ENCODE data around the gene ALAS2.

The ALAS2 gene

GRCh38 chrX:55026143-55026542, 4.6 kb downstream of the ALAS2 start:
- TF ChIP-seq CTCF (IDR thresholded peaks at IDR 0.05; ENCODE audit: insufficient read depth, low read depth, low read length, missing control alignments): no peak
- H3K4me3 ChIP-seq (ENCODE audit: low read length): no peak overlapping the region
- peak; percentile 25 for DNase-seq (ENCODE audit: low read depth)

- TF ChIP-seq CTCF (IDR thresholded peaks at IDR 0.05; ENCODE audit: insufficient read depth, low read depth, low read length, missing control alignments): no peak
- H3K4me3 ChIP-seq (ENCODE audit: low read length): no peak overlapping the region
- DNase-seq (ENCODE audit: low read depth): no peak
These were observed 15.9 kb downstream of the ALAS2 start for GRCh38 chrX:55014897-55015299.

- DNase-seq (ENCODE audit: low read depth): no peak
- no peak overlapping the region for H3K4me3 ChIP-seq (ENCODE audit: low read length)
- TF ChIP-seq CTCF (IDR thresholded peaks at IDR 0.05; ENCODE audit: insufficient read depth, low read depth, low read length, missing control alignments): peak; percentile 23
These were observed 19.5 kb downstream of the ALAS2 start for GRCh38 chrX:55011294-55011693.

- TF ChIP-seq CTCF (IDR thresholded peaks at IDR 0.05; ENCODE audit: insufficient read depth, low read depth, low read length, missing control alignments): no peak
- peak; percentile 80 for DNase-seq (ENCODE audit: low read depth)
- no peak overlapping the region for H3K4me3 ChIP-seq (ENCODE audit: low read length)
These were observed 22.0 kb downstream of the ALAS2 start for GRCh38 chrX:55008571-55009358.

- DNase-seq (ENCODE audit: low read depth): peak; percentile 79
- TF ChIP-seq CTCF (IDR thresholded peaks at IDR 0.05; ENCODE audit: insufficient read depth, low read depth, low read length, missing control alignments): no peak
- H3K4me3 ChIP-seq (ENCODE audit: low read length): no peak overlapping the region
These were observed 23.1 kb downstream of the ALAS2 start for GRCh38 chrX:55007656-55008055.

GRCh38 chrX:55006827-55007621, 23.8 kb downstream of the ALAS2 start:
- H3K4me3 ChIP-seq (ENCODE audit: low read length): no peak overlapping the region
- DNase-seq (ENCODE audit: low read depth): peak; percentile 66
- no peak for TF ChIP-seq CTCF (IDR thresholded peaks at IDR 0.05; ENCODE audit: insufficient read depth, low read depth, low read length, missing control alignments)
